Loucy (cell line): ENCODE results near the gene CREB3L2.
"Not testable (repeated sequence)": the region's sequence is repeated elsewhere in the genome, so short reads cannot be mapped to it uniquely, and the experiment has no call there.

Experiments
- H2AFZ ChIP-seq: fragments of 200-600 bp; sonication (generic); 2 replicates; pipeline ENCODE4 v1.6.0; 2016; ENCODE audit warnings: antibody characterized with exemption, mild to moderate bottlenecking, low read length, moderate library complexity
- H3F3A ChIP-seq: fragments of 200-600 bp; 2 replicates; pipeline ENCODE4 v1.6.0; 2016; ENCODE audit warnings: antibody characterized with exemption, low read depth, mild to moderate bottlenecking
- H3K27me3 ChIP-seq: fragments of 200-600 bp; sonication (generic); 2 replicates; pipeline ENCODE4 v1.6.1; 2014; ENCODE audit warnings: low read length, mild to moderate bottlenecking; ENCODE audit not compliant: insufficient read depth, poor library complexity, severe bottlenecking
- H3K36me3 ChIP-seq: fragments of 200-600 bp; sonication (generic); 2 replicates; pipeline ENCODE4 v1.6.1; 2016; ENCODE audit warnings: low read length; ENCODE audit not compliant: insufficient read depth
- H3K4me1 ChIP-seq: fragments of 200-600 bp; sonication (generic); 2 replicates; pipeline ENCODE4 v1.5.1; 2014; ENCODE audit warnings: low read length, mild to moderate bottlenecking; ENCODE audit not compliant: insufficient read depth, poor library complexity, severe bottlenecking
- H3K4me2 ChIP-seq: fragments of 200-600 bp; sonication (generic); 2 replicates; pipeline ENCODE4 v1.6.0; 2014; ENCODE audit warnings: antibody characterized with exemption, low read length, low read depth, mild to moderate bottlenecking; ENCODE audit not compliant: poor library complexity, severe bottlenecking
- H3K4me3 ChIP-seq: fragments of 200-600 bp; sonication (generic); 2 replicates; pipeline ENCODE4 v1.5.1; 2014; ENCODE audit warnings: low read length, mild to moderate bottlenecking, mixed read lengths; ENCODE audit not compliant: poor library complexity, severe bottlenecking
- H3K79me2 ChIP-seq: fragments of 200-600 bp; sonication (generic); 2 replicates; pipeline ENCODE4 v1.6.1; 2014; ENCODE audit warnings: low read length; ENCODE audit not compliant: insufficient read depth
- H3K9ac ChIP-seq: fragments of 200-600 bp; sonication (generic); 2 replicates; pipeline ENCODE4 v1.6.0; 2014; ENCODE audit warnings: mild to moderate bottlenecking, low read depth, low read length, moderate library complexity; ENCODE audit not compliant: poor library complexity, severe bottlenecking
- H3K9me2 ChIP-seq: fragments of 200-600 bp; sonication (generic); replicated peaks from 2 replicates; pipeline ENCODE4 v1.6.1; 2016; ENCODE audit warnings: low read depth, low read length, mixed read lengths
- H3K9me3 ChIP-seq: fragments of 200-600 bp; sonication (generic); 2 replicates; pipeline ENCODE4 v1.6.1; 2014; ENCODE audit warnings: mild to moderate bottlenecking, antibody characterized with exemption, low read length, low read depth; ENCODE audit not compliant: insufficient read depth
- H4K20me1 ChIP-seq: fragments of 200-600 bp; sonication (generic); 2 replicates; pipeline ENCODE4 v1.6.0; 2014; ENCODE audit warnings: antibody characterized with exemption, low read length, mild to moderate bottlenecking; ENCODE audit not compliant: insufficient read depth, poor library complexity, severe bottlenecking
- EZH2phosphoT487 ChIP-seq: fragments of 200-600 bp; IDR thresholded peaks from 2 replicates; pipeline ENCODE4 v1.6.1; 2018; ENCODE audit warnings: antibody characterized with exemption, mild to moderate bottlenecking, moderate library complexity, borderline replicate concordance
- TF ChIP-seq, protein P1 (sequence below): fragments of 200-600 bp; sonication (generic); conservative IDR thresholded peaks from 2 replicates; pipeline ENCODE4 v1.5.1; 2014; ENCODE audit warnings: mild to moderate bottlenecking, antibody characterized with exemption, low read length

CREB3L2 gene

DNA sequence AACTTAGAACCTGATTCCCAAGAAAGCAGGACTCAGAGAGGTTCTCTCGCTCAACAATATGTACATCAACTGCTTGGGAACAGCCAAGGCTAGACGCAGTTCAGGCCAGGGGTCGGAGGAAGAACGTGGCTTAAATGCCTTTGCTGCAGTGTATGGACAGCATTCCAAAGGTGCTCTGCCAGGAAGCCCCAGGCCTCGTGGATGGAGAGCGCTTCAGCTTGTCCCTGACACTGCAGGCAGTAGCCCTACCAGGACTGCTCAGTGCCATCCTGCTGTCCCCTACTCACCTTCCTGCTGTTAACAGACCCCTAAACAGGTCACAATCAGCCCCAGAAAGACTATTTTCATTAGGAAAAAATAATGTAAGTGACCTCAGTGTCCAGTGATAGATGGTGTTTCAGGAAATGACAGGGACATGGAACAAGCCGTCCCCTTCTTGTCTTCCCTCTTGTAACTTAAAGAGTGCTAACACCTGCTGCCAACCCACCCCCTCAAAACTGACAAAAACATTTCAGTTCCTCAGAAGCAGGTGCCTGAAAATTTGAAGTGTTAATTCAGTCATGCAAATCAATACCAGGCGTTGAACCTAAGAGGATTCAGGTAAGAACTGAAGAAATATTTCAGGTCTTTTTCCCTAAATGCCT is 16.5 kb downstream of the CREB3L2 start:
- no peak overlapping the region for H3K9ac ChIP-seq

DNA sequence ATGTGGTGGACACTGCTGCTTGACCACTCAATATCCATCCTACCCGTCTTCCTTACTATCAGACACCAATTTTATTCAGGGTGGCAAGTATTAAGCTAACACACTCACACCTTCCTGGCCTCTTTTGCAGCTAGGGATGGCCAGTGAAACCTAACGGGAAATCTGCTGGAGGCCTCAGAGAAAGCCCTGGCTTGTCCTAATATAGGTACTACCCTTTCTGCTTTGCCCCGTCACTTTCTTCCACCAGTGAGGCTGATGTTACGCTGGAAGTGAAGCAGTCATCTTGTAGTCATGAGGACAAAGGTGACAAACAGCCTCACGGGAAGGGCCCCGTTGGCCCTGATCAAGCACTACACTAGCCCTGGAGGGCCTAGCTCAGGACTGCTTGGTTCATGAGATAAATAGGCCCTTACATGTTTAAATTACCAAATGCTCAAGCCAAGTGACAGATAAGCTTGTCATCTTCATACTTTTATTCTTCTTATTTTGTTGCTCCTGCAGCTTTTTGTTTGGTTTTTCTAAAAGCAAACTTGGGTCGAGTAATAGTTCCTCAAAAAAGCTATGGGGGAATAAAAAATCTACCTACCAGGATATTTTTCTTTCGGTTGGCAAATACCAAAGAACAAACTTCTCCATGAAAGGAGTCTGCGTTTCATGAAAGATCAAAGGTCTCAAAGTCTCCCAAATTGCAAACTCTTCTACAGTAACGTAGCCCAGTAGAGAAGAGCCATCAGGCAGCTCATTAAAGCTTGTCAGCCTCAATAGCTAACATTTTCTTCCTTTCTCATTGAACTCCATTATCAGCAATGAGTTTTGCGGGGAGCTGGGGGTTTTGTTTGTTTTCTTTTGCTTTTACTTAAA is 17.5 kb downstream of the CREB3L2 start:
- H3F3A ChIP-seq, result no peaks in the 10 kb centered on the region
- peaks cover 3% of the 10 kb centered on the region; the same call in 1 of the 2 replicates for H3K9me3 ChIP-seq
- peaks cover 79% of the 10 kb centered on the region for H3K79me2 ChIP-seq
- H3K9ac ChIP-seq, result no peak overlapping the region
- peaks cover 14% of the 10 kb centered on the region for H3K4me1 ChIP-seq
- H4K20me1 ChIP-seq, result no peaks in the 10 kb centered on the region
- H3K4me3 ChIP-seq, result no peak overlapping the region
- TF ChIP-seq, protein P1, sequence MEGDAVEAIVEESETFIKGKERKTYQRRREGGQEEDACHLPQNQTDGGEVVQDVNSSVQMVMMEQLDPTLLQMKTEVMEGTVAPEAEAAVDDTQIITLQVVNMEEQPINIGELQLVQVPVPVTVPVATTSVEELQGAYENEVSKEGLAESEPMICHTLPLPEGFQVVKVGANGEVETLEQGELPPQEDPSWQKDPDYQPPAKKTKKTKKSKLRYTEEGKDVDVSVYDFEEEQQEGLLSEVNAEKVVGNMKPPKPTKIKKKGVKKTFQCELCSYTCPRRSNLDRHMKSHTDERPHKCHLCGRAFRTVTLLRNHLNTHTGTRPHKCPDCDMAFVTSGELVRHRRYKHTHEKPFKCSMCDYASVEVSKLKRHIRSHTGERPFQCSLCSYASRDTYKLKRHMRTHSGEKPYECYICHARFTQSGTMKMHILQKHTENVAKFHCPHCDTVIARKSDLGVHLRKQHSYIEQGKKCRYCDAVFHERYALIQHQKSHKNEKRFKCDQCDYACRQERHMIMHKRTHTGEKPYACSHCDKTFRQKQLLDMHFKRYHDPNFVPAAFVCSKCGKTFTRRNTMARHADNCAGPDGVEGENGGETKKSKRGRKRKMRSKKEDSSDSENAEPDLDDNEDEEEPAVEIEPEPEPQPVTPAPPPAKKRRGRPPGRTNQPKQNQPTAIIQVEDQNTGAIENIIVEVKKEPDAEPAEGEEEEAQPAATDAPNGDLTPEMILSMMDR, result no peak
- TF ChIP-seq EZH2phosphoT487, result no peak
- H3K36me3 ChIP-seq, result peaks cover 9% of the 10 kb centered on the region; the same call in 1 of the 2 replicates
- no peak overlapping the region for H3K4me2 ChIP-seq
- H2AFZ ChIP-seq, result no peak overlapping the region
- no peaks in the 10 kb centered on the region for H3K27me3 ChIP-seq
- no peaks in the 10 kb centered on the region for H3K9me2 ChIP-seq

More for the DNA sequence above, 16.5 kb downstream of the CREB3L2 start:
- Histone ChIP-seq H3F3A (no peaks in the 10 kb centered on the region), H3K4me3 (no peak overlapping the region), H3K4me1 (peaks cover 23% of the 10 kb centered on the region), H3K9me3 (peaks cover 3% of the 10 kb centered on the region; the same call in 1 of the 2 replicates), H3K36me3 (peaks cover 9% of the 10 kb centered on the region; the same call in 1 of the 2 replicates), H3K4me2 (no peak overlapping the region), H2AFZ (no peak overlapping the region), H3K27me3 (no peaks in the 10 kb centered on the region), H3K79me2 (peaks cover 80% of the 10 kb centered on the region), H3K9me2 (no peaks in the 10 kb centered on the region), H4K20me1 (no peaks in the 10 kb centered on the region)
- no peak for TF ChIP-seq EZH2phosphoT487
- TF ChIP-seq, protein P1, result no peak

DNA sequence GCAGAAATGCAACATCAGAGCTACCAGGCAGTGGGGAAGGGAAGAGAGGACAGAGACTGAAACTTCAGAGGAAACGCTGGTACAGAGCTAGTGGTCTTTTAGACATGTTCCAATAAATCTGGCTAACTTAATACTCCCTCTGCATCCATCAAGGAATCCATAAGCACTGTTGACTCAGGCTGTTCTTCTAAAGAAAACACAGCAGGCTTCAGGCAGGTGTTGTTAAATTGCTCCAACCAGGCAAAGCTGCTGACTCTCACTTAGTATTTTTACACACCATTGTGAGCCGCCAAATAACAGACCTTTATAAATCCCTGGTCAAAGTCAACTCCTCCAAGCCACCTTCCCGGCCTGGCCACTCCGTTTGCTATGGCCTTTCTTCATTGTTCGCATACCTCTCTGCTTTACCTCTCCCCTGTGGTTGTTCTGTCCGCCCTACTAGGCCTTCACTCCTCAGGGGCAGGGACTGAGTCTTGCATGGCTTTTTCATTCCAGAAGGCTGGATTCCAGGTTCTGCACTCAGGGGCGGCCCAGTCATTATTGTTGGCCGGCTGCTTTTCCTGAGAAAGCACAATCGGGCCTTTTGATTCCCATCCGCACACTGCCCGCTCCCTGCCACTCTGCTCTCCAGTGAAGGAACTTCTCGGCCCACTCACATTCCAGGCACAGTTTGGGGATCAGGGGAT is 18.4 kb downstream of the CREB3L2 start:
- no peaks in the 10 kb centered on the region for H3K9me2 ChIP-seq
- no peaks in the 10 kb centered on the region for H3F3A ChIP-seq
- no peaks in the 10 kb centered on the region for H4K20me1 ChIP-seq
- peaks cover 9% of the 10 kb centered on the region; the same call in 1 of the 2 replicates for H3K36me3 ChIP-seq
- H3K4me1 ChIP-seq, result peaks cover 13% of the 10 kb centered on the region
- H3K79me2 ChIP-seq, result peaks cover 80% of the 10 kb centered on the region
- no peak overlapping the region for H2AFZ ChIP-seq
- peaks cover 3% of the 10 kb centered on the region; the same call in 1 of the 2 replicates for H3K9me3 ChIP-seq
- no peak overlapping the region for H3K4me2 ChIP-seq
- no peaks in the 10 kb centered on the region for H3K27me3 ChIP-seq
- TF ChIP-seq, protein P1, result no peak
- TF ChIP-seq EZH2phosphoT487, result no peak
- no peak overlapping the region for H3K9ac ChIP-seq
- H3K4me3 ChIP-seq, result no peak overlapping the region

DNA sequence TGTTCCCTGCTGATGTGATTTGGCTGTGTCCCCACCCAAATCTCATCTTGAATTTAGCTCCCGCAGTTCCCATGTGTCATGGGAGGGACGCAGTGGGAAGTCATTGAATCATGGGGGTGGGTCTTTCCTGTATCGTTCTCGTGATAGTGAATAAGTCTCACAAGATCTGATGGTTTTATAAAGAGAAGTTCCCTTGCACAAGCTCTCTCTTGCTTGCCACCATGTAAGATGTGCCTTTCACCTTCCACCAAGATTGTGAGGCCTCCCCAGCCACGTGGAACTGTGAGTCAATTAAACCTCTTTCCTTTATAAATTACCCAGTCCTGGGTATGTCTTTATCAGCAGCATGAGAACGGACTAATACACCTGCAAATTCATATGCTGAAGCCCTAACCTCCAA is 19.5 kb downstream of the CREB3L2 start:
- not testable (repeated sequence) for H3K4me1 ChIP-seq, H3K9ac ChIP-seq, H3K4me2 ChIP-seq, H2AFZ ChIP-seq, H4K20me1 ChIP-seq, H3K4me3 ChIP-seq, H3F3A ChIP-seq, H3K9me3 ChIP-seq, H3K9me2 ChIP-seq, H3K27me3 ChIP-seq, H3K36me3 ChIP-seq
- peaks cover 84% of the 10 kb centered on the region for H3K79me2 ChIP-seq
